OCI-LY3 (cell line): ENCODE data around the gene KLF4.

ENCODE experiments used
- H2AFZ ChIP-seq: fragments of 200-600, 300-600 bp; shearing (Covaris generic); 2 replicates; pipeline ENCODE4 v1.6.0; 2014; ENCODE audit warnings: antibody characterized with exemption, low read depth, low read length
- H3K27ac ChIP-seq: fragments of 200-600, 300-600 bp; sonication (generic); 2 replicates; pipeline ENCODE4 v1.5.1; 2014; ENCODE audit warnings: mild to moderate bottlenecking, low read length, moderate library complexity, mixed read lengths
- H3K27me3 ChIP-seq: fragments of 200-600, 300-600 bp; sonication (generic); 2 replicates; pipeline ENCODE4 v1.6.1; 2014; ENCODE audit warnings: low read depth, low read length, mixed read lengths
- H3K36me3 ChIP-seq: fragments of 200-600, 300-600 bp; sonication (generic); replicated peaks from 2 replicates; pipeline ENCODE3; 2014; ENCODE audit warnings: low read depth, low read length, mixed read lengths
- H3K4me1 ChIP-seq: fragments of 300-600, 200-600 bp; sonication (generic); 2 replicates; pipeline ENCODE4 v1.6.1; 2014; ENCODE audit warnings: low read length, mixed read lengths
- H3K4me2 ChIP-seq: fragments of 200-600, 300-600 bp; sonication (generic); 2 replicates; pipeline ENCODE4 v1.6.1; 2014; ENCODE audit warnings: low read length, mixed read lengths
- H3K4me3 ChIP-seq: fragments of 300-600, 200-600 bp; sonication (generic); 2 replicates; pipeline ENCODE4 v1.5.1; 2014; ENCODE audit warnings: antibody characterized with exemption, mild to moderate bottlenecking, low read length, moderate library complexity
- H3K79me2 ChIP-seq: fragments of 300-600, 200-600 bp; shearing (Covaris generic); 2 replicates; pipeline ENCODE4 v1.6.1; 2014; ENCODE audit warnings: mild to moderate bottlenecking, low read length, mixed read lengths
- H3K9ac ChIP-seq: fragments of 300-600, 200-600 bp; shearing (Covaris generic); 2 replicates; pipeline ENCODE4 v1.6.0; 2014; ENCODE audit warnings: mild to moderate bottlenecking, low read length, moderate library complexity
- H3K9me3 ChIP-seq: fragments of 200-600, 300-600 bp; shearing (Covaris generic); 2 replicates; pipeline ENCODE4 v1.6.1; 2014; ENCODE audit warnings: low read length, mixed read lengths; ENCODE audit not compliant: insufficient read depth
- H4K20me1 ChIP-seq: fragments of 200-600, 300-600 bp; sonication (generic); 2 replicates; pipeline ENCODE4 v1.6.1; 2016; ENCODE audit warnings: low read length, mixed read lengths; ENCODE audit not compliant: insufficient read depth
- CTCF ChIP-seq: fragments of 200-600, 300-600 bp; sonication (generic); IDR thresholded peaks from 2 replicates; pipeline ENCODE4 v1.5.1; 2014; ENCODE audit warnings: antibody characterized with exemption, low read length, low read depth
- EZH2phosphoT487 ChIP-seq: fragments of 200-600 bp; shearing (Covaris generic); IDR thresholded peaks from 2 replicates; pipeline ENCODE4 v1.6.1; 2018; ENCODE audit warnings: antibody characterized with exemption, mixed run types, low read depth

Gene KLF4

GRCh38 chr9:107486674-107487520 is 2.7 kb downstream of the KLF4 start:
- Histone ChIP-seq H3K4me3 (no peak overlapping the region), H3K4me1 (no peaks in the 10 kb centered on the region), H3K36me3 (no peaks in the 10 kb centered on the region), H3K27ac (no peak overlapping the region), H3K27me3 (no peaks in the 10 kb centered on the region), H3K9ac (no peak overlapping the region), H3K79me2 (no peaks in the 10 kb centered on the region), H2AFZ (no peak overlapping the region), H4K20me1 (no peaks in the 10 kb centered on the region), H3K4me2 (no peak overlapping the region), H3K9me3 (no peaks in the 10 kb centered on the region)
- TF ChIP-seq CTCF (no peak), EZH2phosphoT487 (no peak)

- no peaks in the 10 kb centered on the region for H3K27me3 ChIP-seq
- H3K79me2 ChIP-seq = no peaks in the 10 kb centered on the region
- H3K9me3 ChIP-seq = no peaks in the 10 kb centered on the region
- H3K4me3 ChIP-seq = no peak overlapping the region
- H4K20me1 ChIP-seq = no peaks in the 10 kb centered on the region
- no peaks in the 10 kb centered on the region for H3K36me3 ChIP-seq
- H3K4me2 ChIP-seq = no peak overlapping the region
- no peak overlapping the region for H2AFZ ChIP-seq
- H3K27ac ChIP-seq = no peak overlapping the region
- no peaks in the 10 kb centered on the region for H3K4me1 ChIP-seq
- no peak for TF ChIP-seq EZH2phosphoT487
- no peak for TF ChIP-seq CTCF
- no peak overlapping the region for H3K9ac ChIP-seq
Observed at GRCh38 chr9:107485458-107486043, 4.0 kb downstream of the KLF4 start.

- TF ChIP-seq CTCF (peak; percentile 56), EZH2phosphoT487 (no peak)
- no peaks in the 10 kb centered on the region for H3K9me3 ChIP-seq
- no peaks in the 10 kb centered on the region for H3K36me3 ChIP-seq
- no peaks in the 10 kb centered on the region for H3K4me1 ChIP-seq
- H3K4me2 ChIP-seq = no peak overlapping the region
- H3K27ac ChIP-seq = no peak overlapping the region
- no peak overlapping the region for H3K4me3 ChIP-seq
- H3K27me3 ChIP-seq = no peaks in the 10 kb centered on the region
- no peaks in the 10 kb centered on the region for H3K79me2 ChIP-seq
- H3K9ac ChIP-seq = no peak overlapping the region
- H4K20me1 ChIP-seq = no peaks in the 10 kb centered on the region
- H2AFZ ChIP-seq = no peak overlapping the region
Observed at GRCh38 chr9:107484117-107484723, 5.3 kb downstream of the KLF4 start.

GRCh38 chr9:107483666-107484065 is 5.9 kb downstream of the KLF4 start:
- Histone ChIP-seq H4K20me1 (no peaks in the 10 kb centered on the region), H3K4me1 (no peaks in the 10 kb centered on the region), H3K27me3 (no peaks in the 10 kb centered on the region), H3K36me3 (no peaks in the 10 kb centered on the region), H3K4me2 (no peak overlapping the region), H3K9me3 (no peaks in the 10 kb centered on the region), H2AFZ (no peak overlapping the region), H3K27ac (no peak overlapping the region), H3K4me3 (no peak overlapping the region), H3K9ac (no peak overlapping the region), H3K79me2 (no peaks in the 10 kb centered on the region)
- no peak for TF ChIP-seq EZH2phosphoT487
- no peak for TF ChIP-seq CTCF
